DMS 273 treated with DMSO at 0.1 percent for 48 hours (cell line): ENCODE measurements around the gene KIAA1671.

Experiments used
- DNase-seq: peaks from one replicate; lab custom pipeline; 2025; lab: John Stamatoyannopoulos, UW

Gene KIAA1671

DNA sequence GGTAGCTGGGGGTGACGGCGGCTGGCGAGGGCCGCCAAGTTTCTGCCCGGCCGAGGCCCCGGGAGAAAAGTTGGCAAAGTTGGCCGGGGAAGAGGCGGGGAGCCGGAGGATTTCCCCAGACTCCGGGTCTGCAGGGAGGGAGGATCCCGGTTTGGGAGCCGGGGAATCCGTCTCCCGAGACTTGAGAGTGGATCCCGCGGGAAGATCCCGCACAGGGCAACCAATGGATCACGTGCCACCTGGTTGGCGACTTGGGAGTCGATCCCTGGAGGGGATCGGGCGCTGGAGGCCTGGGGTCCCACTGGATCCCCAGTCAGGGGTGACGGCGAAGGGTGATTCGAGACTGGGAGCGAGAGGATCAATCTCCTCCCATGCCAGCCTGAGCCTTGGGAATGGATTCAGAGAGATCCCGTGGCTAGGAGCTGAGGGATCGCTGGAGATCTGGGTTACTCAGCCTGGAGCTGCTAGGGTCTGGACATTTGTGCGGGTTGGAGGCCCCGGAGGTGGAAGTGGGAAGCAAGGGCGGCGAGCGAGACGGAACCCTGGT, 394 bp downstream of the KIAA1671 start:
- DNase-seq: no peak

DNA sequence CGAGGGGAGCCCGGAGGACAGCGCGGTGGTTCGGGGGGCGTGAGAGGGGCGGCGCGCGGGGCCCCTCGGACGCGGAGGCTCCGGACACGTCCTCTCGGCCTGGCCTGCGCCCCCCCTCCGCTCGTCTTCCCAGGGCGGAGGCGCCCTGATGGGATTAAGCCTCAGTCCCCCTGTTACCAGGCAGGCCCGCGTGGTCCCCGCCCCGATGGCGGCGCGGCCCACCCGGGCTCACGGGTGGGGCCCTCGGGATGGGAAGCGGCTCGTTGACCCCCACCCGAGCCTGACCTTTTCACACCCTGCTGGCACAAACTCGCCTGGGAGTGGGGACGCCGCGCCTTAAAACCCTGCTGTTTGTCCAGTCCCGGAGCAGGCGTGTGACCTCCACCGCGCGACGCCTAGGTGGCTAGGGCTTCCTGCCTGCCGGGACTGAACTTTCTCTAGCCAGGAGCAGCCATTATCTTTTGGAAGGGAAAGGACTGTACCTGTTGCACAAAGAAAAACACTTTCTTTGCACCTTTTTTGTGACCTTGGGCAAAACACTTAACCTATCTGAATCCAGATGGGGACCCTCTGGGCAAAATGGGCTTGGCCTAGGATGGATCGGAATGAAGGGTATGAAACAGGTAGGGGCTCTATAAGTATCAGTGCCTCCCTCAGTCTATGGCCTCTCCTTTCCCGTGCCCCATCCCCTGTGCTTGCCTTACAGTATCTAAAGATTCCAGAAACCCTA, 1.0 kb downstream of the KIAA1671 start:
- no peak for DNase-seq

DNA sequence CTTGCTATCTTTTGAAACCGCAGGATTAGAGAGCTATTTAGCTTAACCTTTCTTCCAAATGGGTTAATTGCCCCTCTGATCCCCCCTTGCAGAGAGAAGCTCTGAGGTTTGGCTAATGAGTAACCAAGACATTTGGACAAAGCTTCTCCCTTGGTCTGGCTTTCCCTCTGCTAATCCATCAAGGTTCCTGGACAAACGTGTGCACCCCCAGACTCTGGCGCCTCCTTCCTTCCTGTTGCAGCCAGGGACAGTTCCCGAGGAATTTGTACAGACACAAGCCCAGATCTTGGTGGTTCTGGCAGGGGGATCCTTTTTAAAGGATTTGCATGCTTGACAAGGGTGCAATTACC, 1.6 kb downstream of the KIAA1671 start:
- DNase-seq: no peak

DNA sequence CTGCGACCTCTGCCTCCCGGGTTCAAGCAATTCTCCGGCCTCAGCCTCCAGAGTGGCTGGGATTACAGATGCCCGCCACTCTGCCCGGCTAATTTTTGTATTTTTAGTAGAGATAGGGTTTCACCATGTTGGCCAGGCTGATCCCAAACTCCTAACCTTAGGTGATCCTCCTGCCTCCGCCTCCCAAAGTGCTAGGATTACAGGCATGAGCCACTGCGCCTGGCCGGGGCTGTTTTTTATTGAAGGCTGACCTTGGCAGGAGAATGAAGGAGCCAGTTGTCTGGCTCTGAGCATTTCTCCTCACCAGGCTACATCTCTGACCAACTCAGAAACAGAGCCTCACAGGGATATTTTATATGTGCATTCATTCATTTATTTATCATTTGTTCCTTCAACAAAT, 2.3 kb downstream of the KIAA1671 start:
- DNase-seq: no peak

DNA sequence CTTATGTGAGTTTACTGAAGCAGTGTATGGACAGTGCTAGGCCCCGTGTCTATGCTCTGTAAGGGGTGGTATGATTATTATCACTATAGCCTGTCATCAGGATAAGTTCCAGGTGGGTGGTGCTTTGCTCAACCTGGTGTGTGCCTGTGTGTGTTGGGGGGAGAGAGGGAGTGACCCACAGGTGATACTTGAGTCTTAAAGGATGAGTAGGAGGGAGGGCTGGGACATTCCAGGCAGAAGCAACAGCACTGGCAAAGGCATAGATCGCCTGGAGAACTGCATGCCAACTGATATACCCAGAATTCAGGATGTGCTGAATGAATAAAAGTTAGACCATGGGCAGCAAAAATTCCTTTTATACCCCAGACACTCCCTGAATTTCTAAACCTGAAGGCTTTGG, 4.5 kb downstream of the KIAA1671 start:
- DNase-seq: no peak

DNA sequence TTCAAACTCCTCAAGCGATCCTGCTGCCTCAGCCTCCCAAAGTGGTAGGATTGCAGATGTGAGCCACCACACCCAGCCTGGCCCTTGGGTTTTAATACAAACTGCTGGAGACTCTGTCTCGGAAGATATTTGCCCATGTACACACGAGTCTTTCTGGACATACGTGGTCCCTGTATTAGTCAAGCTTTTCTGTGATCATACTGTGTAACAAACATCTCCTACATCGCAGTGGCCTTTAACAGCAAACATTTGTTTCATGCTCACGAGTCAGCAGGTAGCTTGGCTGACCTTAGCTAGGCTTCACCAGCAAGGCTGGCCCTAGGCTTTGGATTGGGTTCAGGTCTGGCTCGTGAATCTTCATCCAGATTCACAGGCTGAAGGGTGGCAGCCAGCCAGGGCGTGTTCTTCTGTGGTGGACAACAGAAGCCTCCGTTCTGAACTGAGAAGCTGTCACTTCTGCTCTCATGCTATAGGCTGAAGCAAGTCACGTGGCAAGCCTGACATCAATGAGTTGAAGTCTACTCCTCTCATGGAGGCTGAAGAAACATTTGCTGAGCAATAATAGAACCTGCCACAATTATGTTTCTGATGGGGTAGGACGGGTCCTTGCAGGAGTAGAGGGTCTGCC, 8.8 kb downstream of the KIAA1671 start:
- no peak for DNase-seq

DNA sequence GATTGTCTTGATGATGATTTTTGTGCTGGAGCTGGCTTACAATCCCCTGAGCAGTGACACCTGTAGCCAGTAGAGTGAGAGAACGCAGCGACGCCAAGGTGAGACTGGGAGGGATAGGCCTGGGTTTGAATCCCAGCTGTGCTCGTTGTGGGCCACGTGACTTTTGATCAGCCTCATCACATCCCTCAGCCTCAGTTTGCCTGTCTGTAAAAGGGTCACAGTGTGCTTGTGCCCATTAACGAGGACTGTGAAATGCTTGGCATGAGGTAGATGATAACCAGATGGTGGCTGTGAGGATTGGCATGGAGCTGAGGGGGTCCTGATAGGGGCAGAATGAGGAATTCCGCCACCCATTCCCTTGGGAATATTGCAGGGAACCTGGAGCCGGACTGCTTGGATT, 9.6 kb downstream of the KIAA1671 start:
- DNase-seq: no peak

DNA sequence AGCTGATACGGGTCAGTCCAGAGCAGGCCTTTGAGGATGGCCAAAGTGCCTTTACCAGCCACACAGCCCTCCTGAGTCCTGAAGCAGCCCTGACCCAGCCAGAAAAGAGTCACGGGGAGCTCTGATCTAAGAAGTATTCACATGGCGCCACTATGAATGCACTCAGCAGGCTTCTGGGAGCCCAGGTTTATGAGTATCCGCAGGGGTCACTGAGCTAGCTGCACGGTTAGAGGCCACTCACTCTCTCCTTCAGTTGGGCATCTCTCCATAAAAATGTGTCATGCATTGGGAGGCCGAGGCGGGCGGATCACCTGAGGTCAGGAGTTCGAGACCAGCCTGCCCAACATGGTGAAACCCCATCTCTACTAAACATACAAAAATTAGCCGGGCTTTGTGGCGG, 10.3 kb downstream of the KIAA1671 start:
- no peak for DNase-seq

DNA sequence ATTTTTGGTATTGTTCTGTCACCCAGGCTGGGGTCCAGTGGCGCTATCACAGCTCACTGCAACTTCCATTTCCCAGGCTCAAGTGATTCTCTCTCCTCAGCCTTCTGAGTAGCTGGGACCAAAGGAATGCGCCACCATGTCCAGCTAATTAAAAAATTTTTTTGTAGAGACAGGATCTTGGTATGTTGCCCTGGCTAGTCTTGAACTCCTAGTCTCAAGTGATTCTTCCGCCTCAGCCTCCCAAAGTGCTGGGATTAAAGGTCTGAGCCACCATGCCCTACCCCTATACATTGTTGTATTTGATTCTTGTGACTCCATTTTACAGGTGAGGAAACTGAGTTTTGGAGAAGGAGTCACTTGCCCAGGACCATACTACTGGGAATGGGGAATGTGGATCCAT, 11.9 kb downstream of the KIAA1671 start:
- no peak for DNase-seq

DNA sequence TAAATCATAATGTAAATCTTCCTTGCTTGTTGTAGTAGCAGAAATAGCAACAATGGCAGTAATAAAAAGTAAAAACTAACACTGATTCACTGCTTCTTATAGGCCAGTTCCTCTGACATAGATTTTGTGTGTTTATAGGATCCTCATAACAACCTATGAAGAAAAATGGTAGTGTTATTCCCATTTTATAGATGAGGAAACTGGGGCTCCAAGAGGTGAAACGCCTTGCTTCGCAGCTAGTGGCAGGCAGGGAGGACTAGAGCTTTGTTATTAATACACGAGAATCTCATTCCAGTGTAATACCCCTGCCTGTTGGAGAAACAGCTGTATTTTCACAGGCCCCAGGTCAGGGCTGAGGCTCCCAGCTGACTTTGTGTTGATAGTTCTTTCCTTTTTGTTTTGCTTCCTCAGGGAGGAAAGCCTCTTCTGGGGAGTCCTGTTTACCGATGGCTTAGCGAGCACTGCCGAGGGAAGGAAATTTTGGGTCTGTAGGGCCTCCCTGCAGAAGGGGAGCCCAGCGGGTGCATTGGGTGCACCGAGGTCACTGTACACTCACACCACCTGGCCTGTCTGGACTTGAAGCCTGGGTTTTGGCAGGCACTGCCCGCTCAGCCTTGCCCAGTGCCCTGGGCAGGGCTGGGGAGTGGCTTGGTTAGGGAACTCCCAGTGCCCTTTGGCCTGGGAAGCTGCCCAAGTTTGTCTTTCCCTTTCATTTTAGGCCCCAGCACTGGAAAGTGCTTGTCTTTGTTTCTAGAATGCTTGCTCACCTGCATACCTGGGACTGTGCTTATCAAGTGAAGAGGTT, 13.5 kb downstream of the KIAA1671 start:
- no peak for DNase-seq

DNA sequence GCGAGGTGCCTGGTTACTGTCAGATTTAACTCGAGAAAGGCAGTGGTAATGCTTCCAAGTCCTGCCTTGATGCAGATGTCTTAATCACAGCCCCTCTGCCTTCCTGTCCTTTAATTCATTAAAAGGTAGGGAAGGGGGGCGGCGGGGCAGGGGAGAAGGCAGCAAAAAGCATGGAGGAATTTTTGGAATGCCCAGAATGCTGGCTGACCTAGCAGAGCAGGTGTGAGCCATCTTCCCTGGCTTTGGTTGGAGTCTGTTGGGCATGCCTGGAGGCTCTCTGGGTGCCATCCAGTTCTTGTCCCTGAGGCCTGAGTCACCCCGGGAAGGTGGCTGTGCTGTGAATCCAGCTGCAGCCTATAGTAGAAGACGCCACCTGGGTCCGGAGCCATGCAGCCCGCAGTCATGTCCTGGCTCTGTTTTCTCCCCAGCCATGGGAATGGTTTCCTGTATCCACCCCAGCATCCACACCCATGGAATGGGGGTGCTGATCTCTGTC, 15.6 kb downstream of the KIAA1671 start:
- DNase-seq: no peak

DNA sequence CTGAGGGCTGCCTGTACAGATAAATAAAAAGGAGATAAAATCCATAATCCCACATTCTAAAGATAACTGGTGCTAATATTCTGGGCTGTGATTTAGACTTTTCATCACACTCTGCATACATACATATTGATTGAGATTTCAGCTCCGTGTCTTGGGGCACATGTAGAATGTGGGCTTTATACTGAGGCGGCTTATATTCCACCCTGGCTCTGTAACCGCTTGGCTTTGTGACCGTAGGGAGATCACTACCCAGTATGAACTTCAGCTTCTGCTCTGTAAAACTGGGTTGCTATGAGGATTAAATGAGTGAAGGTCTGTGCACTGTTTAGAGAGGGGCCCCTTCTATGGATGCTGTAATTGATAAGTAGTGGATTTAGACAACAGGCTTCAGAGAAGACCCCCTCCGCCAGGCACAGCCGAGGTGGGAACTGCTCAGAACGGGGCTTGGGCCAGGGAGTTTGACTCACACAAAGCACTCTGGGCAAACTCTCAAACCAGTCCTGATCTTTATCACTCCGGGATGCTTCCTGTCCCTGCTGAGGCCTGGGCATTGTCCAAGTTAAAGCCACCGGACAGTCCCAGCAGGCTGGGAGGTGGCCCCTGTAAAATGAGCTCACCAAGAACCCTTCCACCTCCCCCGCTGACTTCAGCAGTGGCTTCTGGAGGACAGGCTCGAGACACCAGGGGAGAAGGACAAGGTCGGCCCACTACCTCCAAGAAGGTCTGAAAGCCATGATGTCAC, 17.2 kb downstream of the KIAA1671 start:
- no peak for DNase-seq

DNA sequence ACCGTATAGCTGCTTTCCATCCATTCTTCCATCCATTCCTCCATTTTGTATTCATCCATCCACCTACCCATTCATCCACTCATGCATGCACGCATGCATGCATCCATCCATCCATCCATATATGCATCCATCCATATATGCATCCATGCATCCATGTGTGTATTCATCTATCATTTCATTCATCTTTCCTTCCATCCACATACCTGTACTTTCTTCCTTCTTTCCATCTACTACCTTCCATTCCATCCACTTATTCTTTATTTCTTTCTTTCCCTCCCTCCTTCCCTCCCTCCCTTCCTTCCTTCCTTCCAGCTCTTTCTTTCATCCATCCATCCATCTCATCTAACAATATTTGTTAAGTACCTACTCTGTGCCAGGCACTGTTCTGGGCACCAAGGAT, 19.9 kb downstream of the KIAA1671 start:
- DNase-seq: no peak

DNA sequence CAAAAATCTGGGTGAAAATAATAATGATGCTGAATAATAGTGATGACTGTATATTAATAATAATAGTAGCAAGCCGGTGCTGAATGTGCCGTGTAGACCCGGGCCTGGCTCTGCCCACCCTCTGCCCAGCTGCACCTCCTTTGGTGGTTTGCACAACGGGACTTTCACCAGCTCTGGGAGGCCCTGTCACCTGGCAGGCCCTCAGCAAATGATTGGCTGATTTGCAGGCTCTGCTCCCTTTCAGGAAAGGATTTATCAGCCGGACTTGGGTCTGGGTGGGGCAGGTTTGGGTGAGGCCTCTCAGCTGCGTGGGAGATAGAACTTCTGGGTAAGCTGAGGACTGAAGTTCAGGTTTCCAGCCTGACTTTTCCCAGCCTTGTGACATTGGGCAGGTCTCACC, 21.4 kb downstream of the KIAA1671 start:
- DNase-seq: no peak

DNA sequence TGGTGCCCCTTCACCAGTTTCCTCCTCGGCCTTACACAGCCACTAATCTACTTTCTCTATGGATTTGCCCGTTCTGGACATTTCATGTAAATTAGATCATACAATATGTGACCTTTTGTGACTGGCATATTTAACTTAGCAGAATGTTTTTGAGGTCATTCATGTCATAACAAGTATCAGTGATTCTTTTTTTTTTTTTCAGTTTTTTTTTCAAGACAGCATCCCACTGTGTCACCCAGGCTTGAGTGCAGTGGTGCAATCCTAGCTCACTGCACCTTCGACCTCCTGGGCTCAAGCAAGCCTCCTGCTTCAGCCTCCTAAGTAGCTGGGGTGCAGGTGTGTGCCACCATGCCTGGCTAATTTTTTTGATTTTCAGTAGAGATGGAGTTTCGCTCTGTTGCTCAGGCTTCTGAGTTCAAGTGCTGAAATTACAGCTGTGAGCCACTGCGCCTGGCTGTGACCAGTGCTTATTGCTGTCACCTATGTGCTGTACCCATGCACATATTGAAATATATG, 22.7 kb downstream of the KIAA1671 start:
- DNase-seq: no peak

DNA sequence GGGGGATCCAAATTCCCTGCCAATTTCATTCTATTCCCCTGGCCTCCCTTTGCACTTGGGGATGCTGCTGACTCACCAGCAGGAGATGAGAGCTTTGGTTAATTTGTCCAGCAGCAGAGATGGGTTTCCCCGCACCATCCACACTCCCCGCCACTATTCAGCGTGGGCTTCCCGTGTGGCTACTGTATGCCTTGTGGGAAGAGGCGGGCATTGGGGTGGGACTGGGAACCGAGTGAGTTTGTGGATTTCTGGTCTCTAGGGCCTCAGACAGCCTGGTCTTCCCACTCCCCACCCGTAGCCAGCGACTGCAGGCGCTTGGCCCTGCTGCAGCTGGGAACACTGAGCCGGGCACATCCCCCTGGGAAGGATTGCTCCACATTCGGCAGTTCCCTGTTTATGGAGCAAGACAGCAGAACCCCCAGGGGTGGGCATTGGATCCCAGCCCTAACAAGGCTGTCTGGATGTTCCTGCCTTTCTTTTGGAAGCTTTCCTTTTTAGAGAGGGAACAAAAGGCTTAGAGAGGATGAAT, 23.4 kb downstream of the KIAA1671 start:
- no peak for DNase-seq

DNA sequence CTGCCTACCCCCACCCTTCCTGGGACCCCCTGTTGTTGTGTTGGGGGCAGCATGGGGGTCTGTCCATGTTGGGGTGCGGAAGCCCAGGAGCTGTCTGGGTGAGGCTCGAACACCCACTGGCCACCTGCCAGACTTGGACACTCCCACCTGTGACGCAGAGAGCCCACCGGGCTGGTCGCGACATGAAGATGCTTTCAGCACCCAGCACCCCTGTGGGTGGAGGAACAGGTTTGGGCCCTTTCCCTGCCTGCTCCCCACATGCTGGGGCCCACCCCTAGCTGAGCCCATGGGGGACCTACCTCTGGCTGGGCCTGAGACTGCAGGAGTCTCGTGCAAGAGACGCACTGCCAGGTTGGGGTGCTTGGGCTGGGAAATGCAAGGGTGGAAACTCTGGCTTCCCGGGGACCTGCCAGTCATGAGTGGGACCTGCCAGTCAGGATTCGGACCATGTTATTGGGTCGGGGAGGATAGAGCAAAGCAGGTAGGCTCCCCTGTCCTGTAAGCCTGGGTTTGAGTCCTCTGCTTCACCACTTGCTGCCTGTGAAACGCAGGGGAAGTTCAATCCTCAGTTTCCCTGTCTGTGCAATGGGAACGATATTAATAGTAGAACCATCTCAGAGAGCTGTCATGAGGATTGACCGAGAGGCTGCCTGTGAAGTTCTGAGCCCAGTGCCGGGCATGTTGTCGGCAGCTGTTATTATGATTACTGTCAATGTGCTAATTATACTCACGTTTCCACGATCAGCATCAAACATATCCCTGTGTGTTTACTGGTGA, 24.1 kb downstream of the KIAA1671 start:
- DNase-seq: no peak

DNA sequence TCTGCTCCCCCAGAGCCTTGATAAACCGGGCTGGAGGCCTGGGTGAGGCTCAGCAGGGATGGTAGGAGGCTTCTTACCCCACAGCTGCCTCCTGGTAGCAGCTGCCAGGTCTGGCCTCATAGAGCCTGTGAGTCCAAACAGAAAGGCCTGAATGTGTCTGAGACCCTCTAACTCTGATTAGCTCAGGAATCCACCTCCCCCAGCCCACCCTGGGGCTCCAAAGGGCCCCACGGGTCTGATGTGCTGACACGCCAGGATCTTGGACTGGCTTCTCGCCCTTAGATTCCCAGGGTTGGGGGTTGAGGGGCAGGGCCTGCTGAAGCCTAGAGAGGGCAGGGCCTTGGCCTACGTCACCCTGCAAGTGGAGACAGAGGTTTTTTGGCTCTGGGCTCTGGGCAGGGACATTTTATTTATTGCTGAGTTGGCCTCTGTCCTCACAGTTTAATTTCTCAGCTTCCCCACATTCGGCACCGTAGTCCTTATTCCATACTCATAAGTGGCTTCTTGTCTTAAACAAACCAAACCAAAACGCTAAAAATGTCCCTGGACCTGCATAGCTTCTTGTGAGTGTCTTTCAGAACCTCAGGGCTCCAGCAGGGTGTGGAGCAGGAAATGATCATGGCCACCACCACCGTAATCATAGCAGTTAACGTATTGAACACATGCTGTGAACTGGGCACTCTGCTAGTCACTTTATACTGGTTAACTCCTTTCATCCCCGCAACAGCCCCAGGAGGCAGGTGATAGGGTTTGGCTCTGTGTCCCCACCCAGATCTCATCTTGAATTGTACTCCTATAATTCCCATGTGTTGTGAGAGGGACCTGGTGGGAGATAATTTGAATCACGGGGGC, 25.1 kb downstream of the KIAA1671 start:
- DNase-seq: no peak

DNA sequence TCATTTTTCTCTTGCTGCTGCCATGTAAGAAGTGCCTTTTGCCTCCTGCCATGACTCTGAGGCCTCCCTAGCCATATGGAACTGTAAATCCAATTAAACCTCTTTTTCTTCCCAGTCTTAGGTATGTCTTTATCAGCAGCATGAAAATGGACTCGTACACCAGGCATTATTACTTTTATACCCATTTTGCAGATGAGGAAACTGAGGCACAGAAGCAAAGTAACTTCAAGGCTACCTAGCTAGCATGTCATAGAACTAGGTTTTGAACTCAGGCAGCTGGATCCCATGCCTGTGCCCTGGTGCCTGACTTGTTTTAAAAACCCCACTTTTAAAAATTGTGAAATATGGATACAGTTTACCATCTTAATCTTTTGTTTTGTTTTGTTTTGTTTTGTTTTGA, 25.8 kb downstream of the KIAA1671 start:
- no peak for DNase-seq

DNA sequence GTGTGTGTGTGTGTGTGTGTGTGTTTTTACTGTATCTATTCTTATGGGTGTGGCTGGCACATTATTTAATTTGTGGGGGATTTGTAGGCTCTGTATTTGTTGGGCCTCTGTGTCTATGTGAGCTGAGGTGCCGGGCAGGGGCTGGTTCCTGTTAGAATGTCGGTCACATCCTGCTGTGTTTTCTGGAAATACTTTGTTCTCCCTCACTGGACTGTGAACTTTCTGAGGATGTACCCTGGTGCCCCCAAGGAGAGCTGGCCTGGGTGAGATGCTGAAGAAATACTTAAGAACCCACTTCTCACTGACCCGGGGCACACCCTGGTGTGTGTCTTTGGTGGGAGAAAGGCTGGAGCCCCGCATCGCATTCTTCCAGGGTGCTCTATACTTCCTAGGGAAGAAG, 28.6 kb downstream of the KIAA1671 start:
- no peak for DNase-seq
